ENCODE results near the gene AUNIP.

GRCh38 chr1:25804244-25804963 is 54.9 kb downstream of the AUNIP start:
- TF ChIP-seq POLR2A (IDR thresholded peaks at IDR 0.05; ENCODE audit: low read length): no peak
- no peak for TF ChIP-seq GATA1 (IDR thresholded peaks at IDR 0.05; ENCODE audit: low read depth, low read length)
